ENCODE data around the gene PNISR.

Gene PNISR

DNA sequence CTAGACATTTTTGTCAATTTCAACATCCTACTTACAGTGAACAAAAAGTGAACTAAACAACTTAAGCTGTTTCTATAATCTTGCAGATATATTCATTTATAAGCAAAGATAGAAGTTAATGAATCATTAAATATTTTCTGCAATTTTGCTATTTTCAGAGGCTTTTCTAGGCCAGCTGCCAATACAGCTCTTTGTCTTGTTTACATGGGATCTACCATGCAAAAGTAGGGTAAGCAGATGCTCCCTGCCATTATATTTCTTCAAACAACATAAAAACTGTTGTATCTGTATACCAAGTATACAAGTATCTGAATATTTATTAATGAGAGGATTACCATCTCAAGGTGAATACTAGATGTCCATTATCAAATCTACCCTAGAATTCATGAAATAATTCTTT, 15.4 kb downstream of the PNISR start:
- DNase-seq (ENCODE audit: low spot score): no peak

DNA sequence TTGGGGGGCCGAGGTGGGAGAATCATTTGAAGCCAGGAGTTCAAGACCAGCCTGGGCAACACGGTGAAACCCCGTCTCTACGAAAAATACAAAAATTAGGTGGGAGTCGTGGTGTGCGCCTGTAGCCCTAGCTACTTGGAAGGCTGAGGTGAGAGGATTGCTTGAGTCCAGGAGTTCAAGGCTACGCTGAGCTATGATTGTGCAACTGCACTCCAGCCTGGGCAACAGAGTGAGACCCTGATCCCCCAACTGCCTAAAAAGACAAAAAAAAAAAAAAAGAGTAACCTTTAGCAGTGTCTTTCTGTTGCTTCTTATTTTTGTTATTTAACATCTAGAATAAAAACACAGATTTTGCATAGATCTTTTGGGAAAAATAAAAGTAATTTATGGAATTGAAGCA, 18.0 kb downstream of the PNISR start:
- DNase-seq (ENCODE audit: low spot score): no peak

DNA sequence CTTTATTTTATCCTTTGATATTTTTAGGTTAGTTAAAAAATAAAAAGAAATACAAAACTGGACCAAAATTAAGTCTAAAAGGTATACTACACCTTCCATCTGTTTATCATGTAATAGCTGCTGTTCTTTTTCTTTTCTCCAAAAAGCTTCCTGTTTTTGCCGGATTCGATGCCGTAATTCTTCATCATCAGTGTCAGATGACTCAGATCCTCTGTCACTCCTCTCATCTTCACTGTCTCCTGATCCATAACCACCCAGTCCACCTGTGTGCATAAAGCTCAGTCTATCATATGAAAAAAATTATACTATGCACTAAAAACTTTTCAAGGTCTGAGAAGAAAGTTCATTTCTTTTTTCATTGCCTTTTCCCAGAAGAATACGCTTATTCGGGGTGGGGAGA, 22.7 kb downstream of the PNISR start:
- no peak for DNase-seq (ENCODE audit: low spot score)

DNA sequence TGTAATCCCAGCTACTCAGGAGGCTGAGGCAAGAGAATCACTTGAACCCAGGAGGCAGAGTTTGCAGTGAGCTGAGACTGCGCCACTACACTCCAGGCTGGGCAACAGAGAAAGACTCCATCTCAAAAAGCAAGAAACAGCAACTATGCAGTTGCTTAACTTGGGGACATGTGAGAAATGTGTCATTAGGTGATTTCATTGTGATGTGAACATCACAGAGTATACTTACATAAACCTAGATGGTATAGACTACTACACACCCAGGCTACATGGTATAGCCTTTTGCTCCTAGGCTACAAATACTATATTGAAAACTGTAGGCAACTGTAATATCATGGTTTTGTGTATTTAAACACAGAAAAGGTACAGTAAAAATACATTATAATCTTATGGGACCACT, 27.8 kb downstream of the PNISR start:
- no peak for DNase-seq (ENCODE audit: low spot score)

GRCh38 chr6:99393698-99394531, 31.2 kb downstream of the PNISR start, which contains the start of gene COQ3:
Gene COQ3, minus strand, starts transcription at chr6:99394195. Its CDS starts 16 bp downstream, at chr6:99394179.
- DNase-seq (ENCODE audit: low spot score): peak; percentile 97

DNA sequence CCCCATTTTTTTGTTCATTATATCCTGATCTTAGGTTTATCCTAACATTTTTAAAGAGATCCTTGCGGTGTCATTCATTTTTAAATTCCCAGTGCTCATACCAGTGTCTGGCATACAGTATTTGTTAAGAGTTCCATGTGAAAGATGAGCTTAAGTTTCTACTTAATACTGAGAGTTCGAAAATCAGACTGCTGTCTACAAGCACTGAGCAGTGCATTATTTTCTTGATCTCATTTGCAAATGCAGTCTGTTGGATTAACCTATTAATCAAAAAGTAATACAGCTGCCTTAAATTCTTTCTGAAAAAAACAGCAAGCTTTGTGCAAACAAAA, 31.8 kb downstream of the PNISR start:
- no peak for DNase-seq (ENCODE audit: low spot score)

- DNase-seq (ENCODE audit: low spot score): no peak
Observed at GRCh38 chr6:99390896-99391295, 34.2 kb downstream of the PNISR start.

DNA sequence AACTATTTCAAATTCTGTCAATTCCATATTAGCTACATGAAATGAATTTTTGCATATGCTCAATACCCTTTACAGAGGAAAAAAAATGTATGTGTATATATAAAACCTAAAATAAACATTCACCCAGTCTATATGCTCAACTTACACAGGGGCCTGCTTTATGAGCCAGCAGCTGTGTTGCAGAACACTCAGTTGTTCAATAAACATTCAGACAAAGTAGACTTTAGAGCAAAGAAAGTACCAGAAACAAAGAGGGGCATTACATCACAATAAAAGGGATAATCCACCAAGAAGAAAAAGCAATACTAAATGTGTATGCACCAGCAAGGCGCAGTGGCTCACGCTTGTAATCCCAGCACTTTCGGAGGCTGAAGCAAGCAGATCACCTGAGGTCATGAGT, 40.6 kb downstream of the PNISR start:
- DNase-seq (ENCODE audit: low spot score): no peak

- no peak for DNase-seq (ENCODE audit: low spot score)
Observed at GRCh38 chr6:99378636-99379035, 46.5 kb downstream of the PNISR start.

- DNase-seq (ENCODE audit: low spot score): peak; percentile 59
Observed at GRCh38 chr6:99369533-99369932, 55.6 kb downstream of the PNISR start.

DNA sequence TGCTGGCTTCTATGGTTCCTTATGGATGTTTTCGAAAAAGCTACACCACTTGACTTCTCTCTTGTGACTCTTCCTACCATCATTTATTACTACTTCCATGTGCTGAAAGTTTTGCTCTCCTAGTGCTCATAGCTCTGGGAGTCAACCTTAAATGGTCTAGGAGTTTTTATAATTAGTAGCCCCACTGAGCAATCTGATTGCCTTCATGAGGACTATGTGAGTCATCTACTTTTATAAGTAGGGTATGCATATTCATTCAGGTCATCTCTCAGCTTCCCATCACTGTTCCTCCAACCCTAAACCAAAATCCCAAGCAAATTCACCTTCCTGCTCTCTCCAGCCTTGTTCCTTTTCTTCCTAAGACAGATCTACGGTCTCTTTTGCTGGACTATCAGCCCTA, 58.3 kb downstream of the PNISR start:
- no peak for DNase-seq (ENCODE audit: low spot score)

DNA sequence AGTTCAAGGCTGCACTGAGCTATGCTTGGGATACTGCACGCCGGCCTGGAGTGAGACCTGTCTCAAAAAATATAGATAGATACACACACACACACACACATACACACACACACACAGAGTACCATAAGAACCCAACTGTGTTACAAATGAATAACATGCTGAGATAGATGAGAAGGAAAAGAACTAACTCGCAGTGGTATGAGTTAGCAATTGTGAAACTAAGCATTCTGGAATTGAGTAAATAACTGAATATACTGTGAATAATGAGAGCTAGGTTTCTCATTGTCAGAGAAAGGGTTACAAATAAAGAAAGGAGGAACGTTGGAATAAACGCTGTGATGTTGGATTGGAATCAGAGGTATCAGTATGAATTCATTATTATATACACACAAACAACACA, 61.1 kb downstream of the PNISR start:
- DNase-seq (ENCODE audit: low spot score): no peak

DNA sequence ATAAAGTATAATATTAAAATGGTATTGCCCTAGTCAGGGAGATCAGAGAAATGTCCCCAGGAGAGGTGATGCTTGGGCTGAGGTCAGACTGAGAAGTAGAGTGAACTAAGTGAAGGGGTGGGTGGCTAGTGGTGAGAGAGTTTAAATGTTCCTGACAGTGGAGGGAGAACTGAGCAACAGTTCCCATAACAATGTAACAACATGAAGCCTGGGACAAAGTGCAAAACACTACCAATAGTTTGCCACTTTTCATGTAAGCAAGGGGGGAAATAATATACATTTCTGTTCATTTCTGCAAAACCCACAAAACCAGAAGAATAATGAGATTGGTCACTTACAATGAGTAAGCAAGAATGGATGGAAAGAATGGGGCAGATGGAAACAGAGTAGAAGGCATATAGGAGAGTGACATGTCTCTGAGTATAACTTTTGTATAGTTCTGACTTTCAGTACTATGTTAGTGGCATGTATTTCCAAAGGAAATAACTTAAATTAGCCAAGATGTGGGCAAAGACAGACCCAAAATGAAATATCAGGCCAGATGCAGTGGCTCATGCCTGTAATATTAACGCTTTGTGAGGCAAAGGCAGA, 62.3 kb downstream of the PNISR start:
- no peak for DNase-seq (ENCODE audit: low spot score)

- DNase-seq (ENCODE audit: low spot score): no peak
Observed at GRCh38 chr6:99359800-99360199, 65.3 kb downstream of the PNISR start.

DNA sequence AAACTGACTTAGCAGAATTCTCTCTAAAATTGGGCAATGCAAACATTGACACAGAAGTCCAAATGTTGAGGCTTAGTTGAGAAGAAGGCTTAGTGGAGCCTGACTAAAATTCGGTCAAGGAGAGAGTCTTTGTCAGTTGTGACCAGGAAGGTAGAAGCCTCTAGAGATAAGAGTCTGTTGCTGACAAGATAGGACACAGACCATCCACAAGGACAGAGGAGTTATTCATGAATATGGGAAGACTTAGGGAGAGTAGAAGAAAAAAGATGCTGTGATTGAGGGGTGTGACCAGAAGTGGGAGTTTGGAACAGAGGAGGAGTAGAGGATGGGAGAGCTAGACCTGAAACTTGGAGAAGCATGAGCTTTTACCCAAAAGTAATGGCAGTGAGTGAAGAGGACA, 68.5 kb downstream of the PNISR start:
- no peak for DNase-seq (ENCODE audit: low spot score)

DNA sequence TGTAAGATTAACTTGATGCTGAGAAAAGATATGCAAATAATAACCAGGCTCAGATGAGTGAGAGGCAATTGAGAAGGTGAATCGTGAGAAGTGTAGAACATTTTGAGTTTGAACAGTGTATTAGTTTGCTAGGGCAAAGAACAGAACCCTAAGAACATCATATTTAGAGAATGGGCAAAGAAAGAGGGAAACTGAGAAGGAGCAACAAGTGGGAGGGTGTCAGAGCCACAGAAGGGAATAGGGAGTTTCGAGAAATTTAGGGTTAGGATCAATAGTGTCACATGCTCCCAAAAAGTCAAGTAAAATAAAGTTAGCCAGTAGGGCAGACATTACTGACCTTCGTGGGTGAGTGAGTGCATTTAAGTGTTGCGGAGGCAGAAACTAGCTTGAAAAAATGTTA, 70.1 kb downstream of the PNISR start:
- no peak for DNase-seq (ENCODE audit: low spot score)

DNA sequence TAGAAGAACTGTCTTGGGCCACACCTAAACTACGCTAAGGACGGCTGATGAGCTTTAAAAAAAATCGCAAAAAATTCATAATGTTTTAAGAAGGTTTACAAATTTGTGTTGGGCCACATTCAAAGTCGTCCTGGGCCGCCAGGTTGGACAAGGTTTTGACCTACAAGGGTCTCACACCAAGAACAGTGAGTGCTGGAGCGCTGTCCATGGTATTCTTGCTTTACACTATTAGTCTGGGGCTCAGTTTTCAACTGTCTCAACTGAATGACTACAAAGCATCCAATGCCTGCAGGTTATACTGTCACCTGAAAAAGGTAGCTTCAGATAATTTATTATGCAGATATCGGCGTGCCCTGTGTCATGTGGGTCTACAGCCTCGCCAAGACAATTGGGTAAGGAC, 72.0 kb downstream of the PNISR start:
- DNase-seq (ENCODE audit: low spot score): peak; percentile 43

DNA sequence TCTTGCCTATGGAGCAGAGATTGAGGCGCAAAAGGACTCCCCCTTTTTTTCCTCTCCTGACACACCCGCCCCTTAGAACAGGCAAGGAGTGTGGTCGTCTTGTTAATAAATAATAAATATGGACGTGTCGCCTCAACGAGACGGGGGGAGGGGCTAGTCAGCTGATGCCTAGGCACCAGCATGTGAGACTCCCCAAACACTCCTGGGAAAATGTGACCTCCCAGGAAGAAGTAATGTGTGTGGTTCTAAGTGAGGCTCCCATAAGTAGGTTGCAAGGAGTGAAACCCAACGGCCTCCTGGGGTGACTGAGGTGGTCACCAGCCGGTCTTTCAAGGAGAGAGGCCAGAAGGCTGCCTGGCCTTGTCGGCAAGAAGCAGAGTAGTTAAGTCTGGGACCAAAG, 74.5 kb downstream of the PNISR start:
- DNase-seq (ENCODE audit: low spot score): no peak

- peak; percentile 80 for DNase-seq (ENCODE audit: low spot score)
Observed at GRCh38 chr6:99349171-99350141, 75.7 kb downstream of the PNISR start, which contains the start of gene FAXC. Gene FAXC, minus strand, starts transcription at chr6:99349674. Its CDS starts 302 bp downstream, at chr6:99349372.

GRCh38 chr6:99348288-99349170, 76.6 kb downstream of the PNISR start:
- DNase-seq (ENCODE audit: low spot score): no peak
